ENCODE data around the gene SLC1A2.

SLC1A2 gene

DNA sequence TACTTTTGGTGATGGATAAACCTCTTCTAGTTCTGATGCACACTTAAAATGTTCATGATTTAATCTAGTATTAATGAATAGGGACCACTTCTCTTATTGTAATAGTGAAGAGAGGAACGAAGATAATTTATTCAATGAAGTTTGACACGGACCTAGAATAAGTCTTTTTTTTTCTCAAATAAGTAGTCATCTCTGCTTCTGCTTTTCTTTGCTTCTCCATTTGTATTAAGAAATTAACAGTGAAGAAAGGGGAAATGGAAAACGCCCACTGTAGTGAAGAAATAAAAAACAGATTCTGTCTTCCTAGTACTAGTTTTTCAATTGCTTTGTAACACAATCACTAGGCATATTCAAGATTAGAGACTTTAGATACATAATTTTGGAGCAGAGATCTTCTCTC, 207.4 kb downstream of the SLC1A2 start:
- TF ChIP-seq, protein P1, sequence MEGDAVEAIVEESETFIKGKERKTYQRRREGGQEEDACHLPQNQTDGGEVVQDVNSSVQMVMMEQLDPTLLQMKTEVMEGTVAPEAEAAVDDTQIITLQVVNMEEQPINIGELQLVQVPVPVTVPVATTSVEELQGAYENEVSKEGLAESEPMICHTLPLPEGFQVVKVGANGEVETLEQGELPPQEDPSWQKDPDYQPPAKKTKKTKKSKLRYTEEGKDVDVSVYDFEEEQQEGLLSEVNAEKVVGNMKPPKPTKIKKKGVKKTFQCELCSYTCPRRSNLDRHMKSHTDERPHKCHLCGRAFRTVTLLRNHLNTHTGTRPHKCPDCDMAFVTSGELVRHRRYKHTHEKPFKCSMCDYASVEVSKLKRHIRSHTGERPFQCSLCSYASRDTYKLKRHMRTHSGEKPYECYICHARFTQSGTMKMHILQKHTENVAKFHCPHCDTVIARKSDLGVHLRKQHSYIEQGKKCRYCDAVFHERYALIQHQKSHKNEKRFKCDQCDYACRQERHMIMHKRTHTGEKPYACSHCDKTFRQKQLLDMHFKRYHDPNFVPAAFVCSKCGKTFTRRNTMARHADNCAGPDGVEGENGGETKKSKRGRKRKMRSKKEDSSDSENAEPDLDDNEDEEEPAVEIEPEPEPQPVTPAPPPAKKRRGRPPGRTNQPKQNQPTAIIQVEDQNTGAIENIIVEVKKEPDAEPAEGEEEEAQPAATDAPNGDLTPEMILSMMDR (IDR thresholded peaks at IDR 0.05; ENCODE audit: low read depth, low read length) = no peak
- TF ChIP-seq EZH2phosphoT487 (IDR thresholded peaks at IDR 0.05; ENCODE audit: low read depth) = no peak
- Histone ChIP-seq H3K4me1 (ENCODE audit: low read length) (peaks cover 37% of the 10 kb centered on the region), H3K9me3 (ENCODE audit: insufficient read depth, low read length) (no peaks in the 10 kb centered on the region), H3K4me3 (ENCODE audit: low read length) (no peak overlapping the region), H3K27me3 (ENCODE audit: low read depth, low read length) (no peaks in the 10 kb centered on the region), H2AFZ (ENCODE audit: low read depth, low read length) (no peak overlapping the region), H4K20me1 (ENCODE audit: insufficient read depth, low read length) (peaks cover 71% of the 10 kb centered on the region), H3K9ac (ENCODE audit: low read length) (no peak overlapping the region), H3K4me2 (ENCODE audit: low read length) (peak overlapping the region; percentile 51), H3K27ac (ENCODE audit: low read length) (peak overlapping the region; percentile 70), H3K36me3 (replicated peaks; ENCODE audit: low read depth, low read length) (peaks cover 86% of the 10 kb centered on the region), H3K79me2 (ENCODE audit: low read length) (peaks cover 82% of the 10 kb centered on the region)

DNA sequence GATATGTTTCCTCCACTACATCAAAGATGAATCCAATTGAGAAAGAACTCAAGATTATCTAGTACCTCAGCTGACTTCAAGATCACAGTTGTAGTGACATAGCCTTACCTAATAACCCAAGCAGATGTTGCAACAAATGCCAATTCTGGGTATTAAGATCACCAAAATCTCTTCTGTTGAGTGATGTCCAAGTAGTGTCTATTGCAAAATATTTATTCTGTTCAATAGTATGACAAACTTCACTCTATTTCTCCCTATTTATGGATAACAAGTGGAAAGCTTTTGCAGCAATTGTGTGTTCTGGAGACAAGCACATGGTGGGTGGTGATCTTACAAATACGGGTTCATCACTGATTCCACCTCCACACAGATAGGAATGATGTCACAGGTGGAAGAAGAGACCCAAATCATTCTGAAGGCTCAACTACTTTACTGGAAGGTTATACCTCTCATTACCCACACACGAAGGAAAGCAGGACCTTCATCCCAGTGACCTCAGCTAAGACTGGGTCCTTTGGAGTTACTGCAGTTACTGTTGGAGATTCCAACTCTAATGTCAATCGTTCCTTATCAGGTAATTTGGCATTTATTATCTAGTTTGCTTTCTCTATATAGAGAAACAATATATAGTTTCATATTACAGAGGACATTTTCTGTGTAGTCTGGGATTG, 208.3 kb downstream of the SLC1A2 start:
- Histone ChIP-seq H3K4me3 (ENCODE audit: low read length) (no peak overlapping the region), H3K9me3 (ENCODE audit: insufficient read depth, low read length) (no peaks in the 10 kb centered on the region), H2AFZ (ENCODE audit: low read depth, low read length) (no peak overlapping the region), H3K27ac (ENCODE audit: low read length) (peak overlapping the region; percentile 70), H3K4me2 (ENCODE audit: low read length) (peak overlapping the region; percentile 51), H3K4me1 (ENCODE audit: low read length) (peaks cover 37% of the 10 kb centered on the region), H4K20me1 (ENCODE audit: insufficient read depth, low read length) (peaks cover 71% of the 10 kb centered on the region), H3K27me3 (ENCODE audit: low read depth, low read length) (no peaks in the 10 kb centered on the region), H3K9ac (ENCODE audit: low read length) (no peak overlapping the region), H3K79me2 (ENCODE audit: low read length) (peaks cover 84% of the 10 kb centered on the region), H3K36me3 (replicated peaks; ENCODE audit: low read depth, low read length) (peaks cover 86% of the 10 kb centered on the region)
- TF ChIP-seq, protein P1 (IDR thresholded peaks at IDR 0.05; ENCODE audit: low read depth, low read length) = no peak
- no peak for TF ChIP-seq EZH2phosphoT487 (IDR thresholded peaks at IDR 0.05; ENCODE audit: low read depth)

DNA sequence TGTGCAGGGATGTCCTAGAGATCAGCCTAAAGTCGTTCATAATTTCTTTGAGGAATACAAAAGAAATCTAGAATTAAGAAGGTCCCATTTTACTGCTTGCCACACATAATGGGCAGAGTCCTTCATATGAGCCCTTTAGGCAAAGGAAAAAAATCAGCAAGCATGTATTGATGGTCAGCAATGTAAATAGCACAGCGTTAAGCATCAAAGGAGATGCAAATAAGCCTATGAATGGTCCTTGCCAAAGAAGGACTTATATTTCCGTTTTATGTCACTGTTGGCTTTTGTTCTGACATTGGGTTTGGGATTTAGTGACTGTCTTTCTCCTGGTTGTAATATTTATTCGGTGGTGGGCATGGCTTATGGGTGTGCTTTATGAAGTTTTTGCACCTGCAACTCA, 210.6 kb downstream of the SLC1A2 start:
- Histone ChIP-seq H3K9me3 (ENCODE audit: insufficient read depth, low read length) (no peaks in the 10 kb centered on the region), H3K9ac (ENCODE audit: low read length) (no peak overlapping the region), H3K27ac (ENCODE audit: low read length) (no peak overlapping the region), H3K4me3 (ENCODE audit: low read length) (no peak overlapping the region), H3K4me2 (ENCODE audit: low read length) (no peak overlapping the region), H3K36me3 (replicated peaks; ENCODE audit: low read depth, low read length) (peaks cover 90% of the 10 kb centered on the region), H2AFZ (ENCODE audit: low read depth, low read length) (no peak overlapping the region), H3K4me1 (ENCODE audit: low read length) (peaks cover 36% of the 10 kb centered on the region), H3K79me2 (ENCODE audit: low read length) (peaks cover 93% of the 10 kb centered on the region), H4K20me1 (ENCODE audit: insufficient read depth, low read length) (peaks cover 79% of the 10 kb centered on the region), H3K27me3 (ENCODE audit: low read depth, low read length) (no peaks in the 10 kb centered on the region)
- TF ChIP-seq, protein P1 (IDR thresholded peaks at IDR 0.05; ENCODE audit: low read depth, low read length) = no peak
- no peak for TF ChIP-seq EZH2phosphoT487 (IDR thresholded peaks at IDR 0.05; ENCODE audit: low read depth)

DNA sequence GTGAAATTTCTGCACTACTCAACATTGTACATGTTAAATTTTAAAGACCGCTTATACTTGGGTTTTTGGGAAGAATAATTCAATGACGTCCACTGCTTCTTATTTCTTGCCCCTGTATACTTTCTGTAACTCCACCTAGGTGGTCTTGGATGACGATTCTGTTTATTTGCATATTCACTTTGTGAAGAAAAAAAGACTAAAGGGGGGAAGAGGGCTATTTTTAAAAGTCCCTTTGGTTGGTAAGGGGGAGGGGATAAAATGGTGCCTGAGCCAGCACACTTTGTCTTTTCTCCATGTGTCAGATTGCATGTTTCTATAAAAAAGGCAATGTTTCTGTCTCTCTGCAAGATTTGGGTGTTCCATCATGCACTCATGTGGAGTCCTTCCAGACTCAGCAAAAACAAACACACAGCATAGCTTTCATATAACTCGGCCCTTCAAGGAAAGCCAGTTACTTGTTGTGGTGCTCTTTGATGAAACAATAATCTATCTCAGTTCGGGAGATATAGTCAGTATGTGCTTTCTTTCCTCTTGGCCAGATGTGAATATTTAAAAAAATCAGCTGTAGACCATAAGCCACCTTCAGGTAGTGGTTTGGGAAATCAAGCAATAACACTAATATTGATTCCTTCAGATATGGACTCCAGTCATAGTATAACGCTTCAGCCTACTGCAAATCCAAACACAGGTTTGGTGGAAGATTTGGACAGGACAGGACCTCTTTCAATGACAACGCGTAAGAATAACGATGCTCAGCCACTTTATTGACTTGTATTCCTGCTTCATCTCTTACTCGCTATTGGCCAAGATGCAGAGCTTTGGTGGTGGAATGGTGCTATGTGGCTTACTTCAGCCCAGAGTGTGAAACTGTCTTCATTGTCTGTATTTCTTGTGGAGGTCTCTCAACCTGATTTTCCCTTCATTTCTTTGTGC, 211.6 kb downstream of the SLC1A2 start:
- H2AFZ ChIP-seq (ENCODE audit: low read depth, low read length) = no peak overlapping the region
- H3K36me3 ChIP-seq (replicated peaks; ENCODE audit: low read depth, low read length) = peaks cover 91% of the 10 kb centered on the region
- H3K9me3 ChIP-seq (ENCODE audit: insufficient read depth, low read length) = no peaks in the 10 kb centered on the region
- no peak overlapping the region for H3K4me3 ChIP-seq (ENCODE audit: low read length)
- peaks cover 34% of the 10 kb centered on the region for H3K4me1 ChIP-seq (ENCODE audit: low read length)
- H3K9ac ChIP-seq (ENCODE audit: low read length) = no peak overlapping the region
- no peaks in the 10 kb centered on the region for H3K27me3 ChIP-seq (ENCODE audit: low read depth, low read length)
- no peak overlapping the region for H3K4me2 ChIP-seq (ENCODE audit: low read length)
- H3K79me2 ChIP-seq (ENCODE audit: low read length) = peaks cover 93% of the 10 kb centered on the region
- peak overlapping the region; percentile 14; the same call in 1 of the 2 replicates for H3K27ac ChIP-seq (ENCODE audit: low read length)
- H4K20me1 ChIP-seq (ENCODE audit: insufficient read depth, low read length) = peaks cover 81% of the 10 kb centered on the region
- TF ChIP-seq, protein P1 (IDR thresholded peaks at IDR 0.05; ENCODE audit: low read depth, low read length) = no peak
- TF ChIP-seq EZH2phosphoT487 (IDR thresholded peaks at IDR 0.05; ENCODE audit: low read depth) = no peak
